ENCODE data around the gene TRPM1.

The TRPM1 gene

GRCh38 chr15:30974112-30974511, 127.4 kb downstream of the TRPM1 start:
- TF ChIP-seq CTCF (IDR thresholded peaks at IDR 0.05; ENCODE audit: low read depth, low read length): no peak
- DNase-seq (ENCODE audit: extremely low read depth, low read depth): no peak

- TF ChIP-seq CTCF (IDR thresholded peaks at IDR 0.05; ENCODE audit: low read depth, low read length): no peak
- DNase-seq (ENCODE audit: extremely low read depth, low read depth): no peak
Observed at GRCh38 chr15:30973379-30973778, 128.1 kb downstream of the TRPM1 start.

GRCh38 chr15:30969724-30970123, 131.8 kb downstream of the TRPM1 start:
- DNase-seq (ENCODE audit: extremely low read depth, low read depth): no peak
- no peak for TF ChIP-seq CTCF (IDR thresholded peaks at IDR 0.05; ENCODE audit: low read depth, low read length)

GRCh38 chr15:30963681-30964080, 137.8 kb downstream of the TRPM1 start:
- TF ChIP-seq CTCF (IDR thresholded peaks at IDR 0.05; ENCODE audit: low read depth, low read length): no peak
- DNase-seq (ENCODE audit: extremely low read depth, low read depth): no peak

- TF ChIP-seq CTCF (IDR thresholded peaks at IDR 0.05; ENCODE audit: low read depth, low read length): no peak
- no peak for DNase-seq (ENCODE audit: extremely low read depth, low read depth)
Observed at GRCh38 chr15:30962659-30963058, 138.9 kb downstream of the TRPM1 start.

- no peak for TF ChIP-seq CTCF (IDR thresholded peaks at IDR 0.05; ENCODE audit: low read depth, low read length)
- DNase-seq (ENCODE audit: extremely low read depth, low read depth): no peak
Observed at GRCh38 chr15:30962079-30962478, 139.4 kb downstream of the TRPM1 start.

- DNase-seq (ENCODE audit: extremely low read depth, low read depth): no peak
- no peak for TF ChIP-seq CTCF (IDR thresholded peaks at IDR 0.05; ENCODE audit: low read depth, low read length)
Observed at GRCh38 chr15:30958219-30958618, 143.3 kb downstream of the TRPM1 start.

Measured in AG09319 (cell line).